Hematopoietic multipotent progenitor cell treated with erythropoietin and hydrocortisone succinate and interleukin-3 and kit ligand, for 6 days (in vitro differentiated cells): Measurements from ENCODE around the gene NINL.

Experiments
- DNase-seq: peaks from one replicate; pipeline ENCODE4 v3.0.0-alpha.2; 2015

Gene NINL

DNA sequence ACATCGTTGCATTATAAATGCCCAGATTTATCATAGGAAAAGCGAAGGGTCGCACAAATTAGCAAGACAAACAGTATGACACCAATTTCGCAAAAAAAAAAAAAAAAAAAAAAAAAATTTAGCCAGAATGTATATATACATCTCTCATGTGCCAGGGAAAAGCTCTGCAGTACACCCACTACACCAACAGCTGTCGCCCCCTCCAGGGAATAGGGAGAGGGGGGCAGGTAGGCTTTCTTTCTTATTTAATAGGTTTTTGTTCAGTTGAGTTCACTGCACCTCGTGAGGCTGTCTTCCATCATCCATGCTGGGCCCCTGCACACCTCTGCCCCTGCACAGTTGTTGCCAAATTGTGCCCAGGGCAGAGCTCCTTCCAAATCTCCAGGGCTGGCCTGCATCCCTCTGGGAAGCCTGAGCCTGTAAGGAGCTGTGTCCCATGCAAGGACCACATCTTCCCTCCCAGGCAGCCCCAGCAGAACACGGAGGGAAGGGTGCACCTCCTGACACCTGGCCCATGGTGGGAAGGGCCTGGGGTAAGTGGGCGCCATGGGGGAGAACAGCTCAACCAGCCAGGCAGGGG is 85.4 kb downstream of the NINL start:
- peak; percentile 3 for DNase-seq

DNA sequence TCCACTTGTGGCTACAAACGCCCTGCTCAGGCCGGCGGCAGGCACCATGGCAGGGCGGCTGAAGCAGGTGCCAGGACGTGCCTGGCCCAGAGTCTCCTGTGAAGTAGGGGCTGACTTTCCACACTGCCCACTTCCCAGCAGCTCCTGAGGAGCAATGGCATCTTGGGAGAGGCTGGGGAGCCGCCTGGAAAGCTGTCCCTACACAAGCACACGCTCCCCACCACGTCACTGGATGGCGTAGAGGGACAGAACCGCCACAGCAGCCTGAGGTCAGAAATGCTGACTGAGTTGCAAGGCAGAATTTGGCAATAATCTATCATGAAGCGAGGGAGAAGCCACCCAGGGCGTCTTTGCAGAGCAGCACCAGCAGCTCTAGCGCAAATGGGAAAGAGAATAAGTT is 86.3 kb downstream of the NINL start:
- DNase-seq = no peak

DNA sequence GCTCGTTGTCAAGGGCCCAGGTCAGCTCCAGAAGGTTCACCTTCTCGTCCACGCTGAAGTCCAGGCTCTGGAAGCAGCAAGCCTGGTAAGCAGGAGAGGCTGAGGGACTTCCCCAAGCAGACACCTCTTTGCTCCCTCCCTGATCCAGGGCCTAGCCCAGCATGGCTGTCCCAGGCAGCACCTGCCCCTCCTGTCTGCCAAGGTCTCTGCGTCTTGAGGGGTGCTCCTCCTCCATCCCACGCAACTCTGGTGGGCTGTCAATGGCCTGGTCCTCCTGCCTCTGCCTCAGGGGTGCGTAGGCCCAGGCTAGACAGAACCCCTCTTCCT is 87.1 kb downstream of the NINL start:
- DNase-seq = no peak

DNA sequence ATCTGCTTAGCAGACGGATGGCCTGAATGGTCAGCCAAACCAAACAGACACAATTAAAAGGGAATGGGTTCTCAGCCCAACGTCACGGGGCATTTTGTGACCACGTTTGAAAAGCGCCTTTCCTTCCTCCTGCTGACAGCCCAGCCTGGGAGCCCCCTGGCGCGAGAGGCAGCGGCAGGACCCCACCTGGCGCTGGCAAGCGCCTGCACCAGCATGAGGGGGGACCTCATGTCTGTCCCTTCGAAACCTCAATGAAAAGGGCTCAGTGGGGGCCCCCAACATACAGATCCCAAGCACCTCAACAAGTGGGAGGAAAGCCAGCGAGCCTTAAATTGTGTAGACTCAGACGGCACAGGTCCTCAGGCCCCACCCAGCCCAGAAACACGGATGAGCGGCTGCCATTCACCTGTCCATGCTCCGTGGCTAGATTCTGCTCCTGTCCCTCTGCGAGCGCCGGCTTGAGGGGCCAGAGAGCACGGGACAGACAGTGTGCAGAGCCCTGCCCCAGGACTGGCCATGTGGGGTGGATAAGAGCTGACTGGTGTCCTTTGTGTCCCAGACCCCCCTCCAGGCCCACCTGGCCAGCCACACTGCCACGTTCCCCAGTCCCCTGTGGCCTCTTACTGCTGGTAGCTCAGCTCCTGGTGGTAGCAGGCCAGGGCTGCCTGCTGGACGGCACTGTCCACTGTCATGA is 87.6 kb downstream of the NINL start:
- DNase-seq = no peak

DNA sequence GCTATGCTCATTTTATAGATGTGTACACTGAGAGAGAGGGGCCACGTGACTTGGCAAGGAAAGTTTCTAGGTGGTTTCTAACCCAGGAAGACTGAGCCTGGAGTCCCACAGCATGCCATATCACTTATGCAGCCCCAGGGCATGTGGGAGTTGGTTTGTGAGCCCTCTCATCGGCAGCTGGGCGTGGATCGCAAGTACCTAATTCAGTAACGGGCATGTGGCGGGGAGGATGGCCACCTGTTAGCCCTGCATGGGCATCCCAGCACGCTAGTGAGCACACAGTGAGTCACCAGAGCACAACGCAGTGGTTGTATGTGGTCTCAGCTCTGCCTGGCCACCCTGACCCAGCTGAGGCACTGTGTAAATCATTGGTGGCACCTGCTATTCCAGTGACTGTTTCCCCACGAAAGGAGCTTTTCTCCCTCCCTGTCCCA is 88.3 kb downstream of the NINL start:
- DNase-seq = no peak

DNA sequence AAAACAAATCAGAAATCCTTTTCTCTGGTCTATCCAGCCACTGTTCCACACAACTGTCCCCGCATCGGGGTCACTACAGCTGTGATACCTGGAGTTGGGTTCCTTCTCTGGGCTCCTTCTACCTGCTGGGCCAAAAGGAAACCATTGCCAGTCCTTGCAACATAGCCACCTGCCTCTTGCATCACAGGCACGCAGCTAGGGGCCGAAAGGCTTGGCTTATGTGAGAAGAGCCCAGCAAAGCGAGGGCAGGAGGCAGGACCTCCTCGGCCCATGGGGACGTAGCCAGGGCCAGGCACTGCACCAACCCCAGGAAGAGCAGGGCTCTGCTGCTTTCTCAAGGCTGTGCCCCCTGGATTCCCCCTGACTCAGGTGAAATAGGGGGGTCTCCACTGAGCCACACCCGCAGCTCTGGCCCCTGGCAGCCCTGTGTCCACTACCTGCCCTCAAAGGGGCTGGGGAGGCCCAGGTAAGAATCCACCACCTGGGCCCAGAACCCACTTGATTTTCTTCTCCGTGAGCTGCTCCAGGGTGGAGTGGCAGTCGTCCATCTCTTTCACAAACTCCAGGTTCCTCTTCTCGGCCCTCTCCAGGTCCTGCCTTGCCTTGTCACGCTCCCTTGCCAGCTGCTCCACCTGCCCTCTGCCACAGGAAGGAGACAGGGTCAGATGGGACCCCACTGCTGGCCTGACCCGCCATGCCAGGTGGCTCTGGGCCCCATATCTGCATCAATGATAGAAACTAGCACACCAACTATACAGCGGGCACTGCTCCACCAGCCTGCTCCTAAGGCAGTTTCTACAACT is 89.0 kb downstream of the NINL start:
- no peak for DNase-seq

DNA sequence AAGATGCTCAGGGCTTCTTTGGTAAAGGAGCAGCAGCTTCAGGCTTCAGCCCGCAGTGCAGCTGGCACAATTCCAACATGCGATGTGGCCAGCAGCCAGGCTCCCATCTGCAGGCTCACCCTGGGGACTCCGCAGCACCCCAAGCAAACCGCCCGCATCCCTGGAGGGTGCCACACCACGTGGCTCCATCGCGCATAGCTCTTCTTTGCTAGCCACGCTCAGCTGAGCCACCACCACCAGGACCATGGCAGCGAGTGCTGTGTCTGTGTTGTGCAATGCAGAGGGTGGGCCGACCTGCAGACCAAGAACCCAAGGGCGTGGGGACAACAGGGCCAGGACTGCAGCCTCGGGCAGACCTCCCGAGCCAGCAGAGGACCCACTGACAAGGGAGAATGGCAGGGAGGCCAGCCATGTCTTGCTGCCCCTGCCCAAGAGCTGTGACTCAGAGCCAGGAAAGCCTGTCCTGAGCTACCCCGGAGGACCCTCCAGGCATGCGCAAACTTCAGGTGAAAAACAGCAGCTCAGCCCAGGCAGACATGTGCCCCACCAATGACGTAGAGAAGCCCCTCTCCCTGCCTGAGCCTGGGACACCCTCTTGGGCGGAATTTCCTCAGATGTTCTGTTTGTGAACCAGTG is 90.0 kb downstream of the NINL start:
- DNase-seq = no peak

DNA sequence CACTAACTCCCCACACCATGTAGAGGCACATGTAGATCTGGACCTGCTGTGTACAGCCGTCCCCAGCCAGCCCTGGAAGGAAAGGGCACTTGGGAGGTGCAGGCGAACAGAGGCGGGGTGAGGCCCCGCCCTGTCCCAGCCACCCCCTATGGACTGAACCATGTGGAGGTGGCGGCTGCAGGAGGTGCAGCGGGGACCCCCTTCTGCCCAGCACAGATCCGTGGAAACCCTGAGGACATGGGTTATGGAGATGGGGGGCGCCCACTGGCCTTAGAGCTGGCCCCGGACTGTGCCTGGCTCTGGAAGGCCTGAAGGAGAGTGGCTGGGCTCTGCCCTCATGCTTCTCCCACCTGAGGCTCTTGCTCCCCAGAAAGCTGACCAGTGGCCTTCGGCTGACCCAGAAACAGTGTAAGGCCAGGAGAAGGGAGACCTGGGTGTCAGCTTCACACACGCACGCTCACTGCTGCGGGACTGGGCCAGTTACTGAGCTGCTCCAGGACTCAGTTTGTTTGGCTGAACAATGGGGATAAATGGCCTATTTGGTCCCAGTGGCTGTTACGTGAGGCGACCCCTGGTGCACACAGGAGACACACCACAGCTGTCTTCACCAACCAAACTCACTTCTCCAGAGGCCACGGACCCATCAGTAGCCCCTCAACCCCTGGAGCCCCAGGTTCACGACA is 90.7 kb downstream of the NINL start:
- DNase-seq = no peak

DNA sequence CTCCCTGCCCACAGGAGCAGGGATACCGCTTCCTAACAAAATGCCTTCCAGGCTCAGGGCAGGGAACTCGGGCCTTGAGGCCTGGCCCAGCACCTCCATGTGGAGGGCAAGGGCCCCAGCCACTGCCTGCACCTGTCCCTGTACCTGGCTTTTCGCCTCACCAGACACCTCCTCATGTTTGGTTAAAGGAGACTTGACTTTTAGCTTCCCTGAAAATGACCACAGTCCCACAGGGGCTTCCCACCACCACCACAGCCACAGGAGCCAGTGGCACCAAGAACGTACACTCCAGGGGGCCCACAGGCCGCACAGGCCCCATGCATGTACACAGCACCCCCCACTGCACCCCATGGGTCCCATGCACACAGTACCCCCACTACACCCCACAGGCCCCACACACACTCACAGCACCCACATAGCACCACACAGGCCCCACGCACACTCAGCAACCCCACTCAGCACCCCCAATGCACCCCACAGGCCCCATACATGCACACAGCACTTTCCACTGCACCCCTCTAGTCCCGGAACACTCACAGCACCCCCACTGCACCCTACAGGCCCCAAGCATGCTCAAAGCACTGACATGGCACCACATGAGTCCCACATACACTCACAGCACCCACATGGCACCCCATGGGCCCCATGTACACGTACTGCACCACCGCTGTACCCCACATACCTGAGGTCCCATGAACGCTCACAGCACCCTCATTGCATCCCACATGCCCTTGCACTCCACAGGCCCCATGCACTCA is 91.4 kb downstream of the NINL start:
- no peak for DNase-seq

DNA sequence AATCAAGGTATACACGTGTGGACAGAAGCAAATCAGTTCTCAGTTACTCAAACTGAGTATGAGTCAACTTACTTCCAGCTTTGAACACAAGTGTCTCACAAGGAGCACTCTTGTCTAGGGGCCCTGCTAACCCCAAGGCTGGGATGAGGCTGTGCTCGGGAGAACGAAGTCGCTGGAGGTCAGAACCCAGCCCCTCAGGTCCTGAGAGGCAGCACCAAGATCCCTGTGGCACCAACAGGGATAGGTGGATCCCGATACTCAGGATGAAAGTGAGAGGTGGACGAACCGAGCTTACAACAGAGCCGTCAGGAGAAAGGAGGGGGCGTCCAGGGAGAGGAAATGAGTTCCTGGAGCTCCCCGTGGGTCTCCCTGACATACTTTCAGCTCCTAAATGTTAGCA is 92.2 kb downstream of the NINL start:
- DNase-seq = no peak

DNA sequence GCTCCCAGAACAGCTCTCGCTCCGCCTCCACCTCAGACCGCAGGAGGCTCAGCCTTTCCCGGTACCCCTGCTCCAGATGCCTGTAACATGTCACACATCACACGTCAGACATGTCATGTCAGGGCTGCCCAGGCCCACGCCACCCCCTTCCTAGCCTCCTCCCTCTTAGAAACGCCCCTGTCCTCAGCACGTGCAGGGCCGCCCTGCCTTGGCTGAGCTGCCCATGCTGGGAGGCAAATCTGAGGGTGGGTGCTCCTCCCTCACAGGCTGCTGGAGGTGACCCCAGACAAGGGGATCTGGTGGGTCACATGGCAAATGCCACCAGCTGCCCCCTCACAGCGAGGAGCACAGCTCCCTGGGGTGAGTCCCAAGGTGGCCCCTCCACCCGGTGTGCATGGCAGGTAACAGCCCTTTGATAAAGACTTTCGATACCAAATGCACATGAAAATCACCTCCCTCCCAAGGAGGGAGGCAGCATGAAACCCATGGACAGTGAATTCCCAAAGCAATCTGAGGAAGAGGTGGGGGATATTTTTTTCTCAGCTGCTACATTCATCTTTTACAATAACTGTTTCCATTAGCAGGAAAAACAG is 93.8 kb downstream of the NINL start:
- DNase-seq = no peak

DNA sequence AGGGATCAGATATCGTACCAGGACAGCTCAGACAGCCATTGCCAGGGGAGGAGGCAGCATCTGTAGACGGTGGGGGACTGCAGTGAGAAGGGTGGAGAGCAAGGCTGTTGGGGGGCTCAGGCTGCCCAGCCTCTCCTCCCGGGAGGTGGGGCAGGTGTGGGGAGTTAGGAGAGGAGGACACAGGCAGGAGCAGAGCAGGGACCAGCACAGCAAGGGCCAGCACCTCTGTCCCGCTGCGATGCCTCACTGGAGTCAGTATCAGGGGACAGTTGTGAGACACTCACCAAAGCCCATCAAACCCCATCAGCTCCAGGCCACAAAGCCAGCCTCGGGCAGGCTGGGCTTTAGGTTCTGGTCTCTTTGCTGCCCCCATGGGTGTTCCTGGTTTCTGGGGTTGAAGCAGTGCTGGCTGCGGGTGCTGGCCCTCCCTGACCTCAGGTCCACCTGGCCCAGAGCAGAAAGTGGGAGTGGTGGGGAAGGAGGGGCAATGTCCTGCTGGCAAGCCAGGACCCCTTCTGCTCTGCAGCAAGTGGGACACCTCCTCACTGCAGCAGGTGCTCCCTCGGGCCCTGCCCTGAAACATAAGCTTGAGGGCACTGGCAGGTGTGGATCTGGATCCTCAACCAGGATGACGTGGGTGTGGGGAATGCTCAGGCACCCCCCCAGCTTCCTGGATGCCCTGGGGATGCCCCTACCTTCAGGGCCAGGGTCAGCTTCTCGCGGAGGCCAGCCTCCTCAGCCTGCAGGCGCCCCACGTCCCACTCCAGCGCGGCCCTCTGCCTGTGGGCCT is 94.5 kb downstream of the NINL start:
- no peak for DNase-seq

DNA sequence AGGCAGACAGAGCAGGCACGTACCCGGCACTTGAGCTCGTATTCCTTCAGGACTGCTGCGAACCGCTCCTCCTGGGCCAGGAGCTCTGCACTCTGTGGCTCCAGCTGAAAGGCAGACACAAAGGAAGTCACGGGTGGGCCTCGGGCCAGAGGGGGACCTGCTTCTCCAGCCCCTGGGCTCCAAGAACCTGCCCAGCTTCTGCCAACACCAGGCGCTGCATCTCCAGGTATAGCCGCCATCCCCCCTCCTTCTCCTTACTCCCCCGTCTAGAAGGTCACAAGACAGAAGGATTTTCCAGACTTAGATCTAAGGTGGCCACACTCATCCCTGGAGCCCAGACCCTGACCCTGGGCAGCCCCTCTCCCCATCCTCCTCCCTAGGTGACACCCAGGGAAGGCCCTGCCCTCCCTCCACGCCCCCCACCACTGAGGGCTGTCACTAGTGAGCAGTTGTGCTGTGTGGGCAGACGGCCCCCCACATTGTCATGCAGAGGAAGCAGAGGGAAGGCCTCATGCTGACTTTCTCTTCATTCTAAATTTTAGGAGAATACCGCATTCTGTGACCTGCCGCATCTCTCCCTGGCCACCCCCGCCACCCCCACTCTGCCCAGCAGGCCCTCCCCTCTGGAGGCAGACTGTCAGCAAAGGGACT is 96.0 kb downstream of the NINL start:
- no peak for DNase-seq

DNA sequence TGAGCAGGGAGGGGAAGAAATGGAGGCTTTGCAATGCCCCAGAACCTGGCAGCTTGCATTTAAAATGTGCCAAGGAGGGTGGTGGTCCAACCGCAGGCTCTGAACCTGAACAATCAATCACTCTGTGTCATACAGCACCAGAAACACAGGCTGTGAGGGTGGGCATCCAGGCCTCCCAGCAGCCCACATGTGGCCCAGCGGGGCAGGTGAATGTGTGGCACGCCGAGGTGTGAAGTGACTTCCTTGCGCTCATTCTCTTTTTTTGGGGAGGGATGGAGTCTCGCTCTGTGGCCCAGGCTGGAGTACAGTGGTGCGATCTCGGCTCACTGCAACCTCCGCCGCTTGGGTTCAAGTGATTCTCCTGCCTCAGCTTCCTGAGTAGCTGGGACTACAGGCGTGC is 97.4 kb downstream of the NINL start:
- DNase-seq = no peak

DNA sequence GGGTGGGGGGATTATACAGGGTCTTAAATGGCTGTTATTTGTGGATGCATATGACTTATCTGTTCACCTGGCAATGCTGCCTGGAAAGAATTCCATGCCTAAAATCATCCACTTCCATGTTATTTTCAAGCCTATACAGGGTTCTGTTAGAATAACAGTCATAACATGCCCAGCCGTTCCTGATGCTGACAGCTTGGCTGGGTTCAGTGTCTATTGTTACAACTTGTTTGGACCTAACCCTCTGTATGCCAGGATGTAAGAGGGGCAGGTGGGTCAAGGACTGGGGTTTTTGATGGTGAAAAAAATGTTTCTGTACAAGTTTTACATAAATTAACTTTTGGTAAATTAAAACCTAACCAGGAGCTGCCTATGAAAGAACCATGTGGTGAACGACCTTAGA is 98.0 kb downstream of the NINL start:
- no peak for DNase-seq

DNA sequence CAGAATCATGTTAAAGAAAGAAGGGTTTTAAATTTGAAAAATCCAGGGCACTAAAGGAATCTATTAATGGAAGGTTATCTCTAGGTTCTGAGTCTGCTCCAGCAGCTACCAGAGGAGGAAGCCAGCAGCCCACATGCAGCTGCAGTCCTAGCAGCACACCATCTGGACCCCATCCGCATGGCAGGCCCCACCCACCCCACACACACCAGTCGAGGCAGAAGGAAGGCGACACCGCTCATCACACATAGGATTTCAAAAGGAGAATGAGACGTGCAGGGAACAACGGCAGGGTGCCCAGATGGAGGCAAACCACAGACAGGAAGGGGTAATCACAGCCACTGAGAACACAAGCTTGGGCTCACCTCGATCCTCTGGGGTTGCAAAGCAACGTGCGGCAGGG is 99.0 kb downstream of the NINL start:
- DNase-seq = no peak

DNA sequence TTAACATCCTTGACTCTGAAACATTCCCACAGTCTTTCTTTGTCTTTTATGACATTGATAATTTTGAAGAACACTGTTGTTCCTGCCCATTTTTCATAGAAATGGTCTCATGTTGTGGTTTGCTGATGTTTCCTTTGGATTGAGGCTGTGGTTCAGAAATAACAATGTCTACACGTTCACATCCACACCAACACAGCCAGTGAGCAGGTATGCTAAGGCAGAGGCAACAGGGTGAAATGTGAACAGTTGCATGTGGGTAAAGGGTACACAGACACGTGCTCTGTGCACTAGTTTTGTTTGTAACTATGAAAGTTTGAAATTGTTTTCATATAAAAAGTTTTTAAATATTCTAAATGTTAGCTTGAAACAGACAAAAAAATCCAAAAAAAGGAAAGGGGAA is 99.5 kb downstream of the NINL start:
- no peak for DNase-seq

DNA sequence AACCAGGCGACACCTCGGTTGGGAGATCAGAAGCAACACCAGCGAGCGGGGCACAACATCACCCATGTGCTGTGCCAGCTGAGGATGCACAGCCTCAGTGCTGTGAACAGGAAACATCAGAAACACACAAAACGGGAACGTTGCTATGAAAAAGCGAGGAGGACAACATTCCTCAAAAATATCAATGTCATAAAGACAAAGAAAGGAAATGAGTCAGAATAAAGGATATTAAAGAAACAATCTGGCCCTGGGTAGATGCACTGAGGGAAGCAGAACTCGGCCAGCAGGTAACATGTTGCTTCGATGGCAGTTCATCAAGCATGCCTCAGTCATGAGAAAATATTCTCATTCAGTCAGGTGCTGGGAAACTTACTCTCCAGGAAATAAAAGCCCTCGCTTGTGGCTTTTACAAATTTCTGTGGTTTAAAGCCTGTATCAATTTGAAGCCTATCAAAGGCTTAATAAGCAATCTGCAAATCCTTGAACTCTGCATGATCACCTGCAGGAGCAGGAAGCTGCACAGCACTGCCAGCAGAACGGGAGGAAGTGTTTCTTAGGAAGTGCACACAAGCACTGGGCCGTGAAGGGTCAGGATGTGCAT is 100.3 kb downstream of the NINL start:
- DNase-seq = no peak

DNA sequence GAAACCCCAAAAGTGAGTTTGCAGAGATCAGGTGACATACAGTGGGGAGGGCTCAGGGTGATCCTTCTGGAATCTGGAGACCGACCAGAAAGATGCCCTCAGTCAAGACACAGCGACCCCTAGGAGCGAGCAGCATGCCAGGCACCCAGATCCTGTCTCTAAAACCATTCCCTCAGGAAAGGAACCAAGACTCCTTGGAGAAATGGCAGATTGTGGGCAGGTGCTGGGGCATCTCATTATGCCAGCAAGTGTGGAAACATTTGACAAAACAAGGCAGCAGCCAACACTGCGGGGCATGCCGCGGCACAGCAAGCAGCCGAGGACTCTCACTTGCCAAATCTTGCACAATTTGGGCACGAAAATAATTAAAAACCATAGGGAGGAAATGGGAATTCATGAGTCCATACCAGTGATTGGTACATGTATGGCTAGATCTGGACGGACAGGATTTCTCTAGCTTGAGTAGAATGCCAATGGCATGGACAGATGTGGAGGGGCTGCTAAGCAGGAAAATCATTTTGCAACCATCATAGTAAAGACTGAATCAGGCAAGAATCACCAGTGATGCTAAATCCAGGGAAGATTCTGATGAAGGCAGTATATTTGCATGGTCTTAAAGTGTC is 101.0 kb downstream of the NINL start:
- DNase-seq = no peak
